Natural killer cell (primary cell): ENCODE data around the gene KLHL15. TPM values are rescaled to one million over a fixed set of nuclear protein-coding genes. Genes with fewer than 3 reads are reported as not detected.

Experiments
- ATAC-seq, 3 donors: fragments of 150-1000 bp in 2 of 3; fragments of 200-7000 bp in 1 of 3; cut with Tn5 transposase; 1 replicate in 1 of 3; 2 replicates in 2 of 3; pipeline ENCODE4 v1.10.0; 2021; ENCODE audit warnings: mild to moderate bottlenecking in 2 of 3, moderate library complexity in 2 of 3
- DNase-seq, 2 donors: peaks; one replicate each; pipeline versions ENCODE4 v3.0.0 to v3.0.0-alpha.2; 2013 to 2021; ENCODE audit warnings: mixed read lengths in 1 of 2
- H3K27ac ChIP-seq: one replicate; pipeline ENCODE4 v1.5.1; 2013; ENCODE audit warnings: mild to moderate bottlenecking, low read length
- H3K27me3 ChIP-seq: one replicate; pipeline ENCODE4 v1.6.1; 2013; ENCODE audit warnings: low read length; ENCODE audit not compliant: control insufficient read depth, insufficient read depth
- H3K36me3 ChIP-seq: one replicate; pipeline ENCODE4 v1.6.1; 2013; ENCODE audit warnings: low read length; ENCODE audit not compliant: control insufficient read depth, insufficient read depth
- H3K4me1 ChIP-seq: one replicate; pipeline ENCODE4 v1.6.1; 2013; ENCODE audit warnings: low read length; ENCODE audit not compliant: control insufficient read depth, insufficient read depth
- H3K4me3 ChIP-seq: one replicate; pipeline ENCODE4 v1.5.1; 2013; ENCODE audit warnings: low read length
- H3K9me3 ChIP-seq: one replicate; pipeline ENCODE4 v1.6.1; 2013; ENCODE audit warnings: low read length; ENCODE audit not compliant: control insufficient read depth, insufficient read depth
- H3K27ac Mint-ChIP-seq, 2 donors: one replicate each; pipeline ENCODE4 v1.8.0; 2022; ENCODE audit warnings: mild to moderate bottlenecking in 2 of 2, mixed read lengths in 2 of 2, moderate library complexity in 1 of 2
- H3K27me3 Mint-ChIP-seq, 2 donors: one replicate each; pipeline ENCODE4 v1.8.0; 2022; ENCODE audit warnings: low read depth in 2 of 2, mixed read lengths in 2 of 2
- H3K36me3 Mint-ChIP-seq: one replicate; pipeline ENCODE4 v1.8.0; 2022; ENCODE audit warnings: mixed read lengths
- H3K4me1 Mint-ChIP-seq, 2 donors: one replicate each; pipeline ENCODE4 v1.8.0; 2022; ENCODE audit warnings: mixed read lengths in 2 of 2
- H3K4me3 Mint-ChIP-seq: one replicate; pipeline ENCODE4 v1.8.0; 2022; ENCODE audit warnings: mild to moderate bottlenecking, moderate library complexity, mixed read lengths
- H3K9me3 Mint-ChIP-seq, 2 donors: one replicate each; pipeline ENCODE4 v1.8.0; 2022; ENCODE audit warnings: mixed read lengths in 2 of 2
- CTCF ChIP-seq: fragments of 200-600 bp; IDR thresholded peaks from one replicate; pipeline ENCODE4 v1.8.0; 2022; ENCODE audit warnings: antibody characterized with exemption
- WGBS: methylation state at CpG from one replicate; pipeline ENCODE4 v1.1.7; 2013; ENCODE audit warnings: missing lambda C conversion rate; ENCODE audit not compliant: insufficient coverage; 5-methylcytosine and 5-hydroxymethylcytosine counted together
- intact Hi-C: fragments of 100-400 bp; cut with micrococcal nuclease; formaldehyde crosslinking; loops from one replicate; pipeline ENCODE4 v1.14.2; 2022
- total RNA-seq, 4 donors: library from RNA; stranded (reverse); fragments of 120-200 nt in 1 of 4; gene quantifications; one replicate each; pipeline versions ENCODE4 v1.2.3 to v1.2.4, GENCODE V29; 2013 to 2022

KLHL15 gene
- total RNA-seq, 3 donors from 2014 or later (not counting 1 experiment from before 2014, with no cell fraction given): 17.5 to 29.2 (median 18.6) TPM

- intact Hi-C loops: no loop called here
- Histone ChIP-seq H3K27ac (no peak overlapping the region), H3K36me3 (no peaks in the 10 kb centered on the region), H3K4me3 (no peak overlapping the region), H3K27me3 (no peaks in the 10 kb centered on the region), H3K9me3 (no peaks in the 10 kb centered on the region), H3K4me1 (peaks cover 5% of the 10 kb centered on the region)
- DNase-seq (no peak), ATAC-seq (no peak)
- WGBS: 100% methylated on average over 1 of the region's 1 CpG
- H3K36me3 Mint-ChIP-seq: no peaks in the 10 kb centered on the region
- no peak overlapping the region for H3K27ac Mint-ChIP-seq
- H3K4me1 Mint-ChIP-seq: peaks cover 8 to 35% of the 10 kb centered on the region in 2 donors
- TF ChIP-seq CTCF: no peak
- peaks cover 0 to 8% of the 10 kb centered on the region in 2 donors for H3K27me3 Mint-ChIP-seq
- no peaks in the 10 kb centered on the region for H3K9me3 Mint-ChIP-seq
- H3K4me3 Mint-ChIP-seq: no peak overlapping the region
Observed at GRCh38 chrX:24012266-24012665, 14.7 kb downstream of the KLHL15 start.

- Mint-ChIP-seq H3K9me3 (no peaks in the 10 kb centered on the region), H3K27me3 (no peaks in the 10 kb centered on the region), H3K4me1 (peaks cover 0 to 25% of the 10 kb centered on the region in 2 donors), H3K27ac (no peak overlapping the region), H3K36me3 (no peaks in the 10 kb centered on the region), H3K4me3 (no peak overlapping the region)
- no peak for TF ChIP-seq CTCF
- no peak for DNase-seq
- H3K4me1 ChIP-seq: no peaks in the 10 kb centered on the region
- WGBS: 92% methylated on average over 9 of the region's 9 CpGs
- H3K27me3 ChIP-seq: no peaks in the 10 kb centered on the region
- peaks cover 8% of the 10 kb centered on the region for H3K36me3 ChIP-seq
- no peaks in the 10 kb centered on the region for H3K9me3 ChIP-seq
- no peak for ATAC-seq
- H3K4me3 ChIP-seq: no peak overlapping the region
- H3K27ac ChIP-seq: no peak overlapping the region
- intact Hi-C loops: no loop called here
Observed at GRCh38 chrX:24005867-24006266, 21.1 kb downstream of the KLHL15 start.

GRCh38 chrX:24005028-24005427 is 22.0 kb downstream of the KLHL15 start:
- no peak for TF ChIP-seq CTCF
- Mint-ChIP-seq H3K4me1 (peaks cover 0 to 17% of the 10 kb centered on the region in 2 donors), H3K27ac (no peak overlapping the region), H3K36me3 (no peaks in the 10 kb centered on the region), H3K9me3 (no peaks in the 10 kb centered on the region), H3K27me3 (no peaks in the 10 kb centered on the region), H3K4me3 (no peak overlapping the region)
- Histone ChIP-seq H3K4me1 (no peaks in the 10 kb centered on the region), H3K36me3 (peaks cover 8% of the 10 kb centered on the region), H3K9me3 (no peaks in the 10 kb centered on the region), H3K27ac (no peak overlapping the region), H3K27me3 (no peaks in the 10 kb centered on the region), H3K4me3 (no peak overlapping the region)
- intact Hi-C loops: no loop called here
- ATAC-seq (no peak), DNase-seq (no peak)
- WGBS: no CpG with 5 or more reads among the region's 1 CpG

GRCh38 chrX:24002792-24003191 is 24.2 kb downstream of the KLHL15 start:
- no peak overlapping the region for H3K27ac ChIP-seq
- H3K27ac Mint-ChIP-seq: no peak overlapping the region
- peaks cover 8% of the 10 kb centered on the region for H3K36me3 ChIP-seq
- H3K36me3 Mint-ChIP-seq: no peaks in the 10 kb centered on the region
- intact Hi-C loops: no loop called here
- DNase-seq (no peak), ATAC-seq (no peak)
- H3K4me1 Mint-ChIP-seq: peaks cover 0 to 5% of the 10 kb centered on the region in 2 donors
- no peaks in the 10 kb centered on the region for H3K27me3 ChIP-seq
- H3K9me3 ChIP-seq: no peaks in the 10 kb centered on the region
- no peak overlapping the region for H3K4me3 Mint-ChIP-seq
- H3K27me3 Mint-ChIP-seq: no peaks in the 10 kb centered on the region
- H3K4me3 ChIP-seq: no peak overlapping the region
- no peak for TF ChIP-seq CTCF
- WGBS: 100% methylated on average over 2 of the region's 2 CpGs
- no peaks in the 10 kb centered on the region for H3K4me1 ChIP-seq
- H3K9me3 Mint-ChIP-seq: no peaks in the 10 kb centered on the region
